ENCODE measurements around the gene HYI.

The HYI gene

DNA sequence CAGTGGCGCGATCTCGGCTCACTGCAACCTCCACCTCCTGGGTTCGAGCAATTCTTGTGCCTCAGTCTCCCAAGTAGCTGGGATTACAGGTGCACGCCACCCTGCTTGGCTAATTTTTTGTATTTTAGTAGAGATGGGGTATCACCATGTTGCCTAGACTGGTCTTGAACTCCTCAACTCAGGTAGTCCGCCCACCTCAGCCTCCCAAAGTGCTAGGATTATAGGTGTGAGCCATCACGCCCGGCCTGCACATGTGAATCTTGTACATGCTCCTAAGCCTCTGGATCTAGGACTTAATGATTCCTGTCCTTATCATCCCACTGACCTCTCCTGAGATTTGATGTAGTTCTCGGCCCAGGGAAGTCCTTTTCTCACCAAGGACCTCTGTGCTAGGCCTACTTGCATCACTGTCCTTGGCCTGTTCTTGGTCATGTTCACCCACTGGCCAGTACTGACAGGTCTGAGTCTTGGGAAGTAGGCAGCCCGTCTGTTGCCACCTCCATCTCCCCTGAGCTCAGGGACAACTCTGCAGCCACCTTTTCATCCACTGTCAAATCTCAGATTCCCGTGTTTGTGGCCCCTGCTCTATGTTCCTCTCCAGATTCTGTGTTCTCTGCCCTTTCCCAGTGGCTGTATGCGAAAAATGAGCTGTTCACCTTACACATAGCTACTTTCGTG is 9.4 kb downstream of the HYI start:
- no peak for DNase-seq

DNA sequence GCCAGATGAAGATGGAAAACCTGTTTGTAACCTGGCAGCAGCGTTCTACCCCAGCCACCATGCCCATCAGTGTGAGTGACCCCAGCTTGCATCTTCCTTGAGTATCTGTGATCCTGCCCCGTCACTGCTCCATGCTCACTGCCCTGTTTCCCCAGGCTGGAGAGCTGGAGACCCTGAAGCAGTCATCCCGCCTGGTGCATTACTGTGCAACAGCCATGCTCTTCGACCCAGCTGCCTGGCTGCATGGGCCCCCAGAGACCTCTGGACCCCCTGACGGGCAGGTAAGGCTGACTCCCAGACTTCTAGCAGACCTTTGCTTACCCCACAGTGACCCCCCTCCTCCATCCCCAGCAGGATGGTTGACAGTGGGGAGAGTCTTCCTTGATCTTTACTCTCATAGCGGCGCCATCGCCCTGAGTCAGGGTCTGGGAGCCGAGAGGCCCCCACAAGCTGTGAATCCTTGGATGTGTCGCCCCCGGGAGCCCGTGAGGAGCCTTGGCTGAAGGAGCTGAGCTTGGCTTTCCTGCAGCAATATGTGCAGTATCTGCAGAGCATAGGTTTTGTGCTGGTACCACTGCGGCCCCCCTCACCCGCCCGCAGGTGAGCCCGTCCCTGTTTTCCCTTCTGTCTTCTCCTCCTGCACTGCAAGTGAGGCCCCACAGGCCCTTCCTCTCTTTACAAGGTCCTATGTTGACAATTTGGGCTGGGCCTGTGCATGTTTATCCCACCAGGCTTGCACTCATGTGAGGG is 10.4 kb downstream of the HYI start:
- DNase-seq: no peak

DNA sequence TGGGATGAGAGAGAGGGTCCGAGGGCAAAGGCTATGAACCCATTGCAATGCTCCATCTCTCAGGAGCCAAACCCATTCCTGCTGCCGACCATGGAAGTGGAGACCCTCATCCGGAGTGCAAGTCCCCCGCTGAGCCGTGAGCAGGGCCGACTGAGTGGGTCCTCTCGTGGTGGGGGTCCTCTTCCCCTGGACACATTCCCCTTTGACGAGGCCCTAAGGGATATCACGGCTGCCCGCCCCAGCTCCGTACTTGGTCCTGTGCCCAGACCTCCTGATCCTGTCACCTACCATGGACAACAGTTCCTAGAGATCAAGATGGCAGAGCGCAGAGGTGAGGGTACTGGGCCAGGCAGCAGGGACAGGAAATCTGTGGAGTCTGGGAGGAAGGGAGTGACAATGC is 11.0 kb downstream of the HYI start:
- no peak for DNase-seq

DNA sequence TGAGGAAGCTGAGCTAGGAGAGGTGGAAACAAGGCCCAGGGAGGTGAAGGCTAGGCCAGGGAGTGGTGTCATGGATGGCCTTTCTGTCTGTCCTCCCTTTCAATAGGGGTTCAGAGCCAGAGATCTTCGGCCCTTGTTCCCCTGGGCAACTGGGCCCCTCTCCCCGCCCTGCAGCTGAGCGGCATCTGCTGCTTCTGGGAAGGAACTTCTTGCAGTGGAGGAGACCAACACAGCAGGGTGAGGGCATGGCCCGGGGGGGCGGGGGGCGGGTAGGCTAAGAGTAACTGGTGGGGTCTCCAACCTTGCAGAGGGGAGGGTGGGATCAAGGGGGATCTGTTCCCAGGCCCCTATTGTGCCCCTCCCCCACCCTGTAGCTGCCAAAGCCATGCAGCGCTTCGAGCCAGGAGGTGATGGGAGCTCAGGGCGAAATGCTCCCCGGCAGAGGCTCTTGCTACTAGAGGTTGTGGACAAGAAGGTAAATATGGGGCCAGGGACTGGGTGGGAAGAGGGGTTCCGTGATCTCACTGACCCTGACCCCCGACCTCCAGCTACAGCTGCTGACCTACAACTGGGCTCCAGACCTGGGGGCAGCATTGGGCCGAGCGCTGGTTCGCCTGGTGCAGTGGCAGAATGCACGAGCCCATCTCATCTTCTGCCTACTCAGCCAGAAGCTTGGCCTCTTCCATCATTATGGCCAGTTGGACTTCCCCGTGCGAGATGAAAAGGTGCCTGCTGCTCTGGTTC is 11.7 kb downstream of the HYI start:
- DNase-seq: no peak

DNA sequence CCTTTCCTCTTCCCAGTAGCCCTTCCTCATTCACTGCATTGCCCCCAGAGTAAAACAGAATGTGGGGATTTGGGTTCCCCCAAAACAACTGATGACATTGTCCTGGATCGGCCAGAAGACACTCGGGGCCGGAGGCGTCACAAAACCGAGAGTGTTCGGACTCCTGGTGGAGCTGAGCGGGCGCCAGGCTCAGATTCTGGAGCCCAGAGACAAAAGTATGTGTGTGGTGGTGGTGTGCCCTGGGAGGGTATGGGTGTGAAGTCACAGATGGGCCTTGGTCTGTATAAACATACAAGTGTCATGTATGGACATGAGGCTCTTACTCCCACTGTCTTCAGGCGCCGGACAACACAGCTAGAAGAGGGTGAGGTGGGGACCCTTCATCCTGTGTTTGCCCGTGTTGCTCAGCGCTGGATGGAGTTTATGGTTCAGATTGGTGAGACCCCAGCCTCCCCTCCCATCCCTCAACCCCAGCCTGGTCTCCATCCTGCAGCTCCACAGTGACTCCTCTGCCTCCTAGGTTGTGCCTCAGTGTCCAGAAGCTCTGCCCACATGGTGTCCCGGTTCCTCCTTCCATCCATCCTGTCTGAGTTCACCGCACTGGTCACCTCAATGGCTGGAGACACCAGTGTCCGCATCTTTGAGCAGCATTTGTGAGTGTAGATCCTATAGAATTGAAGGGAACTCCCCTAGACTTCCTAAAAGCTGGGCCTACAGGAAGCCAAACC is 12.4 kb downstream of the HYI start:
- DNase-seq: no peak

DNA sequence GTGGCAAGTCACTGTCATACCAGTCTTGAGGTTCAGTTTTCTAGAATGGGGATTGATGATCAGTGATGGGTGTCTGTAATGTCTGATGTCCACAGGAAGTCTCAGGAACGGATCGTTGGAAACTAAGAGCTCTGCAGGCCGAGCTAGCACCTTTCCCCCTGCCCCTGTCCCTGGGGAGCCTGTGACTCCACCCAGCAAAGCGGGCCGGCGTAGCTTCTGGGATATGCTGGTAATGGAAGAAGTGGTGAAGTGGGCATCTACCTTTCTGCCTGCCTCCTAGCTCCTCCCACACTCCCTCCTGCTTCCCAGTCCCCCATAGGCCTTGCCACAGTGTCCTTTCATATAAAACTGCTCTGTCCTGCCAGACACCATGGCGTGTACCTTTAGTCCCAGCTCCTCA is 13.4 kb downstream of the HYI start:
- DNase-seq: no peak

DNA sequence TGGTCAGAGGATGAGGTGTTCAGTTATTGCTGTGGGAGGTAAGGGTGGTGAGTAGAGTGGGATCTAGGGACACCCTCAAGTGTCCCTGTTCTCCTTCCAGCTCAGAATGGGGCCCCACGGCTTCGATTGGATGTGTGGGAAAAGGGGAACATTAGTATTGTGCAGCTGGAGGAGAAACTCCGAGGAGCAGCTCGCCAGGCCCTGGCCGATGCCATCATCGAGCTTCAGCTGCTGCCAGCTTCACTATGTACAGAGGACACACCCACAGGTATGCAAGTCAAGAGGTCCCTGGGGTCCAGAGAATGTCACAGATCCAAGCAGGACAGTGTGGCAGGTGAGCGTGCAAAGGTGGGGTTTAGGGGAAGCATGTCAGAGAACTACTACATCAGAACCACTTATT is 13.9 kb downstream of the HYI start:
- no peak for DNase-seq

DNA sequence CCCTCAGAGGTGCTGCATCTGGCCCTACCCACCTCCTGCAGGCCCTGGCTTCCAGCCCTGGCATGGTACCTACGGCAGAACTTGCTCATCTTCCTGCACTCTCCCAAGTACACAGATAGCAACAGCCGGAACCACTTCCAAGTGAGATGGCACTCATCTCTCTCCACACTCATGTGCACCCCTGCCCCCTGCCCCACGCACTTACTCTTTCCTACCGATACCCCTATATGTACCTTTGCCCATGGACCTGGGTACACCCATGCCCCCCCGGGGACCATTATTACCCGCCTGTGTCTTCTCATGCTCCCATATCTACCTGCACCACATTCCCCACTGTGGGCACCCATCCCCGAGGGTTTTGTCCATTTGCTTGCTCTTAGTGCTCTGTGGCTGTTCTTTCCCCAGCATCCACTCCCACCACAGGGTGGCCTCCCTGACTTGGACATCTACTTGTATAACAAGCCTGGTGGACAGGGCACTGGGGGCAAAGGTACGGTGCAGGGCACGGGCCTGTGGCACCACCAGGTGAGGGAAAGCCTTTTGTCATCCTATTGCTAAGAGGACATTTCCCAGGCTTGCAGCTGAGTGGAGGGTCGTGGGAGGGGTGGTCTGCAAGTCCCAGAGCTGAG is 14.7 kb downstream of the HYI start:
- no peak for DNase-seq

DNA sequence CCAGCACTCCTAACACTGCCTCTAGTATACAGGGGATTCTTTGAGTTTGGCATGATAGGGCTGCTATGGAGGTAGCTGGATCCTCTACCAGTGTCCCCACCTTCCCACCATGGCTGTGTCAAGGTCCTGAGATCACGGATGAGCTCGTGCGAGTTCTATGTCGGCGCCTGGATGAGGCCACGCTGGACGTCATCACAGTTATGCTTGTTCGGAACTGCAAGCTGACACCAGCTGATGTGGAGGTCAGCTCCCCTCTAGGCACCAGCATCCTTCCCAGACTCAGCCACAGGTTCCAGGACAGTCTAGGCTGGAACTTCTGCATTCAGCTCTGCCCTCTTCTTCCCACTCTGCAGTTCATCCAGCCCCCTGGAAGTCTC is 15.2 kb downstream of the HYI start:
- no peak for DNase-seq

DNA sequence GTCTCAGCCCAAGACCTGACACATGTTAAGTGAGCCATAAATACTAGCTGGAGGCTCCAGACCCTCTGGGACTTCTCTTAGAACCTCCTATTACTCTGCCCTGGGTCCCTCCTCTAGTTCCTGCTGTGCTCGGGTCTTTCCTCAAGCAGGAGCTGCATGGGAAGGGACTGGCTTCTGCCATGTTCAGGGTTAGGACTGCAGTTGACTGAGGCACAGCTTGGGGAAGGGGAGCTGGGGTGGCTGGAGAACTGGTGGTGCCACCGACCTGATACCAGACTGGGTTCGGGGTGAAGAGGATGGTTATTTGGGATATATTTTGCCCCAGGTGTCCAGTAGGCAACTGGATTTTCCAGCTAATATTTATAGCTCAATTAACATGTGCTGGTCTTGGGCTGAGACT is 15.7 kb downstream of the HYI start:
- DNase-seq: no peak

DNA sequence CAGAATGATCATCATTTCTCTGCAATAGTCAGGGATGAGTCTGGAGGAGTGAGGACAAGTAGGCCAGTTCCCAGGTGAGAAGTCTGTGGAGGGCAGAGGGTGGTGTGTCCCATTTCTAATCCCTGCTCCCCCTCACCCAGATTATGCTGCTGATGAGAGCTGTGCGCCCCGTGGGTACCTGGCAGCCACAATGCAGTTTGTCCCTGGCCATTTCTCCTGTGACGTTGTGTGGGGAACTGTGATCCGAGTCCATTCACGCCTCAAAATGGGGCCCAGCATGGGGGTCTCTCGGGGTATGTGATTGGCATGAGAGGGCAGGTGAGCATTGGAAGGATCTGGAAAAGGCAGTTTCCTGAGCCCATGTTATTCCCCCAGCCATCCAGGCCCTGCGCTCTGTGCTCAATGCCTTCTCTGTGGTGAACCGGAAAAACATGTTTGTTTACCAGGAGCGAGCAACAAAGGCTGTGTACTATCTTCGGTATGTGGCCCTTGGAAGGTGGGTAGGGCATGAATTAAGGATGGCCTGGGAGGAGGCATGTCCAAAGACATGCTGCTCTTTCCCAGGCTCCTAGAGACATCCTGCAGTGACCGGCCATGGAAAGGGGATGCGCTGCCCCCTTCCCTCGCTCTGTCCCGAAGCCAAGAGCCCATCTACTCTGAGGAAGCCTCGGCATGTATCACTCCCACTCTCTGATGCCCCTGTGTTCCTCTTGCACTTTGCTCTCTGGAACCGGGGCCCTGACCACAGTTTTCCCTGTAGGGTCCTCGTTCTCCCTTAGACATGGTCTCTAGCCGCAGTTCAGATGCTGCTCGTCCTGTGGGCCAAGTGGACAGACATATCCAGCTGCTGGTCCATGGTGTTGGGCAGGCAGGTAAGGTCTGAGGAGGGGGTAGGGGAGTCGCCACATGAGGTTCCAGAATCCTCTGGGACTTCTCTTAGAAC is 16.4 kb downstream of the HYI start:
- DNase-seq: no peak

DNA sequence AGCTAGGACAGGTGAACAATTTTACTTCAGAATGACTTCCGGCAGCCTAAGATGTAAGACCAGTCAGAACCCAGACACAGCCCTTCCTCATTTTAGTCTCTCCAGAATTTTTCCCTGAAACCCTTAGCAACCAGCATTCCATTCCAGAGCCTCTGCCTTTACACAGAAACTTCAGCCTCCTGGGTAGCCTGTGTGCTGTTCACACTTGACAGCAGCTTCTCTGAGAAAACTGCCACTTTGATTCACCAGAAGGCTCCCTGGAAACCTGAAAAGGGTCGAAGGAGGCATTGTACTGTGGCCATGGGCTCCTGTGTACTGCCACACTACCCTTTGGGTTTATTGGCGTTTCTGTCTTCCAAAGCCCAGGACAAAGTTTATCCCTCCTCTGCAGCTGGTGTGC is 17.4 kb downstream of the HYI start:
- no peak for DNase-seq

DNA sequence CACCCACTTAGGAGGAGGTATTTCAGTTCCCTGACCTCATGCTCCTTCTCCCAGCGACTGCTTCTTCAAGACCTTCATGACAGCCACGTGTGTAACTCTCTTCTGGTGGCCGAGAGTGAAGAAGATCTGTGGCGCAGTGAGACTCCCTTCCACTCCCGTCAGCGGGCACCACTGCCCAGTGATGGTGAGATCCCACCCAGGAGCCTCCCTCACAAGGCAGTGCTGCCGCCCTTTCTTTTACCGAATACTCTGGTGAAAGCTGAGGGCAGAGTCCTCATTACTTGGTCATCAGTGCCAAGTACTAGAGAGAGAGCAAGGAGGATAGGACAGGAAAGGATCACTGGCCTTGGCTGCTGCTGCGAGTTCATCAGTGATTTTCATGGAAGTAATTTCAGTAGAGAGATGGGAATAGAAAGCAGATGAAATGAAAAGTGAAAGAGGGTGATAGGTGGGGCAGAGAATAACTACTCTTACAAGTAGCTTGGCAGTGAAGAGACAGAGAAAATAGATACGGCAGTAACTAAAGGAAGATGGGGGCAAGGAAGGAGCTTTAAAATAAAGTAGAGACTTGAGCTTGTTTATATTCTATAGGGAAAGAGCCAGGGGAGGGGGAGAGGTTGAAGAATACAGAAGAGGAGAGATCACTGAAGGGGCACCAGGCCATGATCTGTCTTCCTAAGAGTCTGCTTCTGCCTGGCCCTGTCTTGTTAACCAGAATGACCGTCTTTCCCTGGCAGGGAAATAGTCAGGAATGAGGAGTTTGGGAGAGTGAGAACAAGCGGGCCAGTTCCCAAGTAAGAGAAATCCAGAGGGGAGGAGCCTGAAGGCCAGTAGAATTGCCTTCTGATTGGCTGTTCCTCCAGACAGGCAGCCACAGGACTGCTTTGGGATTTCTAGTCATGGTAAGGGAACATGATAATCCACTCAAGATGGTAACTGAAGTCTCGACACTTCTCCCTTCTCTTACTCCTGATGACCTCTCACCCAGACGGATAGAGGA is 18.3 kb downstream of the HYI start:
- DNase-seq: no peak

DNA sequence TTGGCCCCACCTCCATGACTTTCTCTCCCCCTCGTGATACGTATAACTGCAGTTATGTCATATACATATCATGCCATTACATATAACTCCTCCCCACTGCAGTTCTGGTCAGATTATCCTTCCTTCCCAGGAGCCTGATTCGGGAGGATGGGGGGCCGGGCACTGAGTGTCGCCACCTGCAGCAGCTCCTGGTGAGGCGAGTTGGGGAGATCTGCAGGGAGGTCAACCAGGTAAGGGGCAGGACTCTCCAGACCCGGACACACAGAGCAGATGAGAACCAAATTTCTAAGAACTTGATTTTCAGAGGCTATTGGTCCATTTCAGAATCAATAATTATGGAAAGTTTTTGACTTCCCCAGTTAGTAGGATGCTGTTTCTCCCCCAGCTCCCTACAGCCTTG is 19.5 kb downstream of the HYI start:
- no peak for DNase-seq

DNA sequence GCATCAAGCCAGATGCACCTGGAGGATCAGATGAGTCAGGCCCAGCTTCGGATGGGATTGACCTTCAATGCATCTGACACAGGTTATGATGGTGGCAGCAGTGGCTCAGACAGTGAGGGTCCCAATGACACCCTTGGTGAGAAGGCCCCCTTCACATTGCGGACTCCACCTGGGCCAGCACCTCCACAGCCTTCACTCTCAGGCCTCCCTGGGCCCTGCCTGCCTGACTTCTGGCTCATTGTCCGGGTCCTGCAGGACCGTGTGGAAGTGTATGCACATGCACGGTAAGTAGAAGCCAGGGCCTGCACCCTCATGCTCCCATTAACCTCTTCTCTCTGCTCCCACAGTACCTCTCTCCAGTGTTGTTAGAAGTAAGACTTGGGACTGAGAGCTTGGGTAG is 20.8 kb downstream of the HYI start:
- no peak for DNase-seq

DNA sequence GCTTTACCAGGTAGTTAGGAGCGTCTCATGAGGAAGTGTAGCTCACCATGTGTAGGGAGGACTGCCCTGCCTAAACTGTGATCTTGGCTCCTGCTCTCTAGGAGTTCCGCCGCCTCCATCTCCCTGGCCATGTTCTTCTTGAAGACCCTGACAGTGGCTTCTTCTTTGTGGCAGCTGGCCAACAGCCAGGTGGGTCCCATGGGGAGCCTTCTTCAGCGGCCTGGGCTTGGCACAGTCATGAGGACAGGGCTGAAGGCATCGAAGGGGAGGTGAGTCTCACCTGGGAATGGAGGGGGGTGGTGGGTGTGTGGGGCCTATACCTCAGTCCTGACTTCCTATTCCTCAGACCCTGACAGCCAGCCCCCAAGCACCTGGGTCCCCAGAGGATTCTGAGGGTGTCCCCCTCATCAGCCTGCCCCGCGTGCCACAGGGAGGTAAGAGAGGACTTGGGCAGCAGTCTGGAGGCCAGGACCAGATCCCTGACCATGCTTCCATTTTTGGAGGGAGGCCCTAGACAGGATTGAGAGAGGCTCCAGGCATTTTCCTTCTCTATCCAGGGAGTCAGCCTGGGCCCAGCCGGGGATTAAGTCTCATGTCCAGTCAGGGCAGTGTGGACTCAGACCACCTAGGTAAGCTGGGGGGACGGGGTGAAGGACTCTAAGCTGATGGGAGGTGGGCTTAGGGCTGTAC is 21.4 kb downstream of the HYI start:
- DNase-seq: no peak

DNA sequence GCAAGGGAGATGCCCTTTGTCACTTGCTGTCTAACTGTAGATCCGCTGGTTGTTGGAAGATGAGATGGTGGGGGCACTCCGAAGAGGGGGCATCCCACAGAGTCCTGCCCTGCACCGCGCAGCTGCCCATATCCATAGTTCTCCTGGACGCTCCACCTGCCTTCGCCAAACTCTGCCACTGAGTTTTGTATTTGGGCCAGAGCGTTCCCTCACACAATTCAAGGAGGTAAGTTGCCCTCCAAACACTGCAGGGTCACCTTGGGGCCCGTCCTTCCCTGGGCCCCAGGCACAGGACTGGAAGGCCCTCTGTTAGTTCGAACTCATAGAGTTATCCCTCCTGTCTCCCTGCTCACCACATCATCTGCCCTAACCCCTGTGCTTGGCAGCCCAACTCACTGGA is 22.1 kb downstream of the HYI start:
- no peak for DNase-seq

DNA sequence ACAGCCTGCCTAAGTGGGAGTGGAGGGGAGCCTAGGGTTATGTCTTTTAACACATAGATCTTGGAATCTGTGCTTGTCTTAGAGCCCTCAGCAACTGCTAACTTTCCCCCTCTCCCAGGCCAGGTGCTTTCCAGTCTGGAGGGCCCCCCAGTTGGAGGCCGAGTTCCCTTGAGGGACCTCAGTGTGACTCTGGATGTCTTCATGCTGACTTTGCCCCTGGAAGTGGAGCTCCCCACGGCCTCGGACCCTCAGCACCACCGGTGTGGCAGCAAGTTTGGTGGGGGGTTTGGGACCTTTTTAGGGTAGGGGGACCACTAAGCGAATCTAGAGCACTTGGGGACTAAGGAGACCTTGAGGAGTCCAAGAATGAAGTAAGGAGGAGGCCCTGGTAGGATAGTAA is 22.9 kb downstream of the HYI start:
- DNase-seq: no peak

DNA sequence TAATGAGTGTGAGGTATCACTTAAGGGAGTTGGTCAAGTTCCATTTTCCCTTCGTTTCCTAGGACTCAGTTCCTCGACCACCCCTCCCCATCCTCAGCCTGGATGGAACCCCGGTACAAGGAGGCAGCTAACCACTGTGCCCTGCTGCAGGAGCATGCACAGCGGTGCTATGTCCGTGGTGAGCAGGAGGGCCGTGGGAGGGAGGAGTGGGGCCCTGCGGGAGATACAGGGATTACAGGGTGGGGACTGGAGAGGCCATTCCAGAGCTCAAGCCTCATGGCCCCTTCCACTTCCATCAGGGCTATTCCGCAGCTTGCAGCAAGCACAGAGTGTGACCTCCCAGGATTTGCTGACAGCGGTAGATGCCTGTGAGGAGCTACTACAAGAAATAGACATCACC is 25.8 kb downstream of the HYI start:
- no peak for DNase-seq

DNA sequence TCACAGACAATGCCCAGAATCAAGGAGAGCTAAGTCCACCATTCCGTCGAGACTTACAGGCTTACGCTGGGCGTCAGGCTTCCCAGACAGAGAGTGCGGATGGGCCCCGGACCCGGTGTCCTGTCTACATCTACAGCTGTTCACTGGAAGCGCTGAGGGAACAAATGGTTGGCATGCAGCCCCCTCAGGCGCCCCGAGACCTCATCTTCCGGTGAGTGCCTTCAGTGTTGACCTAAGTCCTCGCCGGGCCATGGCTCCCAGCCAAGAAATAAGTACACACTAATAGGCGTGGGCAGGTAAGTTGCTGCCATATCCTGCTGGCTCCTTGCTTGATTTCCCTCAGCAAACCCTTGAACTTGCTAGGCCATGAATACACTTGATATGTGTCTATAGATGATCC is 26.2 kb downstream of the HYI start:
- DNase-seq: no peak

Data from T1000 (cell line).